ENCODE results near the gene THAP4.

- no peak for TF ChIP-seq TAF1 (IDR thresholded peaks at IDR 0.05; ENCODE audit: borderline replicate concordance, insufficient read depth, low read length)
- no peak for TF ChIP-seq POLR2AphosphoS5 (IDR thresholded peaks at IDR 0.05; ENCODE audit: low read depth, low read length)
Measured at GRCh38 chr2:241653210-241653750, 16.3 kb upstream of the THAP4 start.
